Pancreas (tissue), 10 donors: ENCODE data around the gene OBSCN. TPM values are rescaled to one million over a fixed set of nuclear protein-coding genes. Genes with fewer than 3 reads are reported as not detected.
A peak's percentile ranks its signal among the peaks of the same experiment; 100 is the strongest.

Experiments used
- ATAC-seq, 4 donors: fragments of 200-7000 bp; cut with Tn5 transposase; one replicate each; pipeline versions ENCODE4 v1.8.0 to v1.9.1; 2020; ENCODE audit warnings: mild to moderate bottlenecking in 4 of 4, moderate library complexity in 4 of 4
- DNase-seq, 6 donors: peaks; one replicate each; pipeline ENCODE4 v3.0.0-alpha.2; 2020
- FAIRE-seq: peaks from 2 replicates; lab custom pipeline; 2012; peaks lifted over from hg19 to GRCh38; lab: Jason Lieb, UNC
- H3K27ac ChIP-seq, 4 donors: fragments of 200-600 bp; sonication (generic); 1 replicate in 3 of 4; 2 replicates in 1 of 4; pipeline versions ENCODE4 v1.5.0 to v1.8.0; 2020
- H3K27me3 ChIP-seq, 4 donors: fragments of 200-600 bp; one replicate each; pipeline ENCODE4 v1.8.0; 2021
- H3K36me3 ChIP-seq, 3 donors: fragments of 200-600 bp; sonication (generic) in 1 of 3; one replicate each; pipeline versions ENCODE4 v1.5.0 to v1.8.0; 2020 to 2021
- H3K4me1 ChIP-seq, 3 donors: fragments of 200-600 bp; one replicate each; pipeline ENCODE4 v1.8.0; 2021
- H3K4me3 ChIP-seq, 4 donors: fragments of 200-600 bp; sonication (generic) in 2 of 4; one replicate each; pipeline versions ENCODE4 v1.5.0 to v1.8.0; 2020 to 2021
- H3K9me3 ChIP-seq, 4 donors: fragments of 200-600 bp; one replicate each; pipeline ENCODE4 v1.8.0; 2021
- CTCF ChIP-seq, 4 donors: fragments of 200-600 bp; sonication (generic) in 3 of 4; IDR thresholded peaks; one replicate each; pipeline versions ENCODE4 v1.5.0 to v1.8.0; 2021; ENCODE audit warnings: antibody characterized with exemption in 4 of 4
- WGBS, 2 donors: extraction: QIAGEN DNeasy Blood & Tissue Kit; methylation state at CpG; one replicate each; pipeline ENCODE4 v1.1.7; 2013; 5-methylcytosine and 5-hydroxymethylcytosine counted together
- intact Hi-C, 3 donors: fragments of 100-400 bp; cut with DNase I; formaldehyde crosslinking; loops; one replicate each; pipeline versions ENCODE4 v1.11.1 to v1.14.2; 2022
- polyA plus RNA-seq, 2 donors: library from polyadenylated mRNA; stranded (reverse); fragments of 200-250 nt; gene quantifications; one replicate each; pipeline ENCODE4 v1.2.3, GENCODE V29; 2013
- total RNA-seq, 6 donors: library from RNA; stranded (reverse); fragmentation: NEBNext Ultra II Directional in 4 of 6; extraction: Animal tissue kit (Norgen Biotek cat#: 25700) in 4 of 6; gene quantifications; one replicate each; pipeline versions ENCODE4 v1.2.1 to v1.2.4, GENCODE V29; 2021 to 2023
- donor health status: healthy with polysubstance abuse.
- donor health status: DM: no; HTN: no; CAD: no; lungs with moderate emphysema.
- donor health status: DM: no; HTN: no; CAD: no.
- donor health status: control.
- donor health status: control.
- donor health status: Bipolar disorder and iron deficiency.
- donor health status: DM: yes; HTN: yes; CAD: no.
- donor health status: DM: no; HTN: no; CAD: no.
- donor health status: DM: no; HTN: no; CAD: no.
- donor health status: DM: yes; HTN: yes; CAD: no.

OBSCN gene
- total and polyA plus RNA-seq, 8 donors, result 7.9 to 61.4 (median 11.3) TPM

DNA sequence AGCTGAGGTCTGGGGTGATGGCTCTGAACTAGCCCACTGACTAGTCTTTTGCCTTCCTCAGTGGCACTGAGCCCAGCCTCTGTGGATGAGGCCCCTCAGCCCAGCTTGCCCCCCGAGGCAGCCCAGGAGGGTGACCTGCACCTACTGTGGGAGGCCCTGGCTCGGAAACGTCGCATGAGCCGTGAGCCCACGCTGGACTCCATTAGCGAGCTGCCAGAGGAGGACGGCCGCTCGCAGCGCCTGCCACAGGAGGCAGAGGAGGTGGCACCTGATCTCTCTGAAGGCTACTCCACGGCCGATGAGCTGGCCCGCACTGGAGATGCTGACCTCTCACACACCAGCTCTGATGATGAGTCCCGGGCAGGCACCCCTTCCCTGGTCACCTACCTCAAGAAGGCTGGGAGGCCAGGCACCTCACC is 111.0 kb downstream of the OBSCN start:
- no peaks in the 10 kb centered on the region for H3K4me1 ChIP-seq
- peak in 4 of 6 donors; percentile 5 to 55 (median 37) for DNase-seq
- H3K4me3 ChIP-seq, result no peak overlapping the region
- FAIRE-seq, result no peak
- WGBS, 2 donors, result 96 to 97% methylated on average over 15 of the region's 15 CpGs
- intact Hi-C loops, result no loop called here
- H3K27ac ChIP-seq, result no peak overlapping the region
- no peaks in the 10 kb centered on the region for H3K27me3 ChIP-seq
- no peak for TF ChIP-seq CTCF (IDR thresholded peaks at IDR 0.05)
- peaks cover 0 to 5% (median 0%) of the 10 kb centered on the region in 3 donors for H3K36me3 ChIP-seq
- ATAC-seq, result no peak
- H3K9me3 ChIP-seq, result no peaks in the 10 kb centered on the region

DNA sequence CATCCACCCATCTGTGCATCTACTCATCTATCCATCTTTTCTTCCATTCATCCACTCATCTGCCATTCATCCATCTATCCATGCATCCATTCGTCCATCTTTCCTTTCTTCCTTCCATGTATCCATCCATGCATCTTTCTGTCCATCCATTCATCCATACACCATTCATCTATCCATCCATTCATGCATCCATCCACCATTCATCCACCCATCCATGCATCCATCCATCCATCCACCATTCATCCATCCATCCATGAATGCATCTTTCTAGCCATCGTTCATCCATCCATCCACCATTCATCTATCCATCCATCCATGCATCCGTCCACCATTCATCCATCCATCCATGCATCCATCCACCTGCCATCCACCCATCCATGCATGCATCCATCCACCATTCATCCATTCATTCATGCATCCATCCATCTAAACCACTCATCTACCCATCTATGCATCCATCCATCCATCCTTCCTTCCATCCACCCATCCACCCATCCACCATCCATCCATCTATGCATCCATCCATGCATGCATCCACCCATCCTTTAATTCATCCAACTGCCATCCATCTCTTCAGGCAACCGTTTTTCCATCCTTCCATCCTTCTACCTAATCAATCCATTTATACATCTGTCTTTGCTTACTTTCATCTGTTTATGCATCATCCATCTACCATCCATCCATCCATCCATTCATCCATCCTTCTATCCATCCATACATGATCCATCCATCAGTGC is 111.7 kb downstream of the OBSCN start:
- FAIRE-seq, result no peak

DNA sequence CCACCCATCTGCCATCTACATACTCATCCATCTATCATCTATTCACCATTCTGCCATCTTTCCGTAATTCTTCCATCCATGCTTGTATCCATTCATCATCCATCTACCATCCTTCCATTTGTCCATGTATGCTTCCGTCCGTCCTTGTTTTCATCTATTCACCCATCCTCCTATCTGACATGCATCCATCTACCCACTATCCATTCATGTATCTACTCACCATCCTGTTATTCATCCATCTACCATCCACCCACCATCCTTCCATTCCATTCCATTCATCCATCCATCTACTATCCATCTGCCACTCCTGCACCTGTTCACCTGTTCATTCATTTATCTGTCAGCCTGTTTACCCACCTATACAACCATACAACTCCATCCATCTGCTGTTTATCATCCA is 112.5 kb downstream of the OBSCN start:
- Histone ChIP-seq H3K27ac (no peak overlapping the region), H3K4me3 (no peak overlapping the region), H3K9me3 (no peaks in the 10 kb centered on the region), H3K4me1 (no peaks in the 10 kb centered on the region), H3K36me3 (peaks cover 0 to 5% (median 0%) of the 10 kb centered on the region in 3 donors), H3K27me3 (no peaks in the 10 kb centered on the region)
- DNase-seq (no peak), FAIRE-seq (no peak), ATAC-seq (no peak)
- no peak for TF ChIP-seq CTCF (IDR thresholded peaks at IDR 0.05)
- WGBS, 2 donors, result 92 to 96% methylated on average over 3 of the region's 3 CpGs
- intact Hi-C loops, result no loop called here

More for the DNA sequence above, 111.7 kb downstream of the OBSCN start:
- DNase-seq (no peak), ATAC-seq (no peak)
- H3K27ac ChIP-seq, result no peak overlapping the region
- WGBS, 2 donors, result 75 to 88% methylated on average over 4 of the region's 4 CpGs
- H3K9me3 ChIP-seq, result no peaks in the 10 kb centered on the region
- H3K36me3 ChIP-seq, result peaks cover 0 to 5% (median 0%) of the 10 kb centered on the region in 3 donors
- TF ChIP-seq CTCF (IDR thresholded peaks at IDR 0.05), result no peak
- H3K27me3 ChIP-seq, result no peaks in the 10 kb centered on the region
- no peaks in the 10 kb centered on the region for H3K4me1 ChIP-seq
- no peak overlapping the region for H3K4me3 ChIP-seq
- intact Hi-C loops, result no loop called here

- FAIRE-seq (no peak), DNase-seq (peak in 2 of 6 donors; percentile 5 to 41), ATAC-seq (no peak)
- no peaks in the 10 kb centered on the region for H3K4me1 ChIP-seq
- no peak overlapping the region for H3K4me3 ChIP-seq
- H3K9me3 ChIP-seq, result no peaks in the 10 kb centered on the region
- no peak overlapping the region for H3K27ac ChIP-seq
- no peaks in the 10 kb centered on the region for H3K27me3 ChIP-seq
- 94% methylated on average over 11 of the region's 11 CpGs for WGBS, 2 donors
- intact Hi-C loops, result no loop called here
- no peak for TF ChIP-seq CTCF (IDR thresholded peaks at IDR 0.05)
- H3K36me3 ChIP-seq, result peaks cover 0 to 5% (median 0%) of the 10 kb centered on the region in 3 donors
These were observed 113.6 kb downstream of the OBSCN start for GRCh38 chr1:228321435-228321834.

DNA sequence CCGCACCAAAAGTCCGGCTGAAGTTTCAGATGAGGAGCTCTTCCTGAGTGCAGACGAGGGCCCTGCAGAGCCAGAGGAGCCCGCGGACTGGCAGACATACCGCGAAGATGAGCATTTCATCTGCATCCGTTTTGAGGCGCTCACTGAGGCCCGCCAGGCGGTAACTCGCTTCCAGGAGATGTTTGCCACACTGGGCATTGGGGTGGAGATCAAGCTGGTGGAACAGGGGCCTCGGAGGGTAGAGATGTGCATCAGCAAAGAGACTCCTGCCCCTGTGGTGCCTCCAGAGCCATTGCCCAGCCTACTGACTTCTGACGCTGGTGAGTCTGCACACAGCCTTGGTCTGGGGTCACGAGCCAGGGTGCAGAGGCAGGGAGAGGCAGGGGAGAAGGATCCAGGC is 114.1 kb downstream of the OBSCN start:
- WGBS, 2 donors, result 88 to 93% methylated on average over 15 of the region's 15 CpGs

More for the DNA sequence above, 114.1 kb downstream of the OBSCN start:
- no peak overlapping the region for H3K27ac ChIP-seq
- no peak for TF ChIP-seq CTCF (IDR thresholded peaks at IDR 0.05)
- no peaks in the 10 kb centered on the region for H3K9me3 ChIP-seq
- no peak for DNase-seq
- intact Hi-C loops, result no loop called here
- H3K4me1 ChIP-seq, result no peaks in the 10 kb centered on the region
- no peak for FAIRE-seq
- peaks cover 0 to 5% (median 0%) of the 10 kb centered on the region in 3 donors for H3K36me3 ChIP-seq
- no peak overlapping the region for H3K4me3 ChIP-seq
- ATAC-seq, result no peak
- no peaks in the 10 kb centered on the region for H3K27me3 ChIP-seq
